OCI-LY7 (cell line): ENCODE measurements around the gene TPRN. TPM values are rescaled to one million over a fixed set of nuclear protein-coding genes. Genes with fewer than 3 reads are reported as not detected.

ENCODE experiments used
- BruUV-seq: library from RNA; stranded (reverse); fragments of 400-500 nt; replicated peaks from 2 replicates; lab custom pipeline; 2021; lab: Mats Ljungman, UMichigan
- CTCF ChIA-PET: fragments of 300-600 bp; sonication (Branson Sonifier 250); formaldehyde crosslinking; loops from one replicate; lab custom pipeline; 2022; ENCODE audit warnings: antibody characterized with exemption; ENCODE audit not compliant: unreplicated experiment; lab: Charles Lee
- POLR2A ChIA-PET: fragments of 300-600 bp; sonication (Branson Sonifier 250); formaldehyde crosslinking; loops from one replicate; lab custom pipeline; 2022; ENCODE audit warnings: antibody characterized with exemption; lab: Charles Lee
- DNase-seq: peaks from one replicate; pipeline ENCODE4 v3.0.0-alpha.2; 2015; ENCODE audit warnings: low spot score
- H2AFZ ChIP-seq: fragments of 200-600 bp; sonication (generic), shearing (Covaris generic); 2 replicates; pipeline ENCODE4 v1.6.1; 2014; ENCODE audit warnings: mild to moderate bottlenecking, antibody characterized with exemption, low read length, moderate library complexity
- H3K27ac ChIP-seq: fragments of 200-600 bp; sonication (generic); 2 replicates; pipeline ENCODE4 v1.5.1; 2014; ENCODE audit warnings: mixed run types, low read depth, mild to moderate bottlenecking, moderate library complexity, low read length, inconsistent platforms; ENCODE audit not compliant: poor library complexity, severe bottlenecking
- H3K36me3 ChIP-seq: fragments of 200-600 bp; sonication (generic); 2 replicates; pipeline ENCODE4 v1.6.1; 2014; ENCODE audit warnings: mild to moderate bottlenecking, antibody characterized with exemption, low read length, moderate library complexity, mixed read lengths; ENCODE audit not compliant: insufficient read depth
- H3K4me1 ChIP-seq: fragments of 200-600 bp; sonication (generic); 2 replicates; pipeline ENCODE4 v1.5.1; 2014; ENCODE audit warnings: mild to moderate bottlenecking, low read length; ENCODE audit not compliant: insufficient read depth, poor library complexity, severe bottlenecking
- H3K4me2 ChIP-seq: fragments of 200-600 bp; sonication (generic); 2 replicates; pipeline ENCODE4 v1.6.1; 2014; ENCODE audit warnings: mild to moderate bottlenecking, low read length
- H3K4me3 ChIP-seq: fragments of 200-600 bp; sonication (generic); 2 replicates; pipeline ENCODE4 v1.5.1; 2014; ENCODE audit warnings: mild to moderate bottlenecking, low read depth, low read length; ENCODE audit not compliant: poor library complexity, severe bottlenecking
- H3K79me2 ChIP-seq: fragments of 200-600 bp; sonication (generic); 2 replicates; pipeline ENCODE4 v1.6.1; 2016; ENCODE audit warnings: low read depth, mild to moderate bottlenecking, low read length, moderate library complexity, mixed read lengths; ENCODE audit not compliant: insufficient read depth
- H3K9me2 ChIP-seq: fragments of 200-600 bp; sonication (generic); 2 replicates; pipeline ENCODE4 v1.6.1; 2016; ENCODE audit warnings: mild to moderate bottlenecking, low read length, mixed read lengths; ENCODE audit not compliant: insufficient read depth
- H3K9me3 ChIP-seq: fragments of 200-600 bp; sonication (generic); 2 replicates; pipeline ENCODE4 v1.6.1; 2014; ENCODE audit warnings: mild to moderate bottlenecking, mixed run types, low read length, mixed read lengths
- H4K20me1 ChIP-seq: fragments of 200-600 bp; sonication (generic); 2 replicates; pipeline ENCODE4 v1.6.1; 2014; ENCODE audit warnings: mild to moderate bottlenecking, antibody characterized with exemption, low read length, moderate library complexity, mixed read lengths; ENCODE audit not compliant: insufficient read depth
- CTCF ChIP-seq: fragments of 200-600 bp; sonication (generic); conservative IDR thresholded peaks from 2 replicates; pipeline ENCODE4 v1.5.1; 2014; ENCODE audit warnings: mild to moderate bottlenecking, antibody characterized with exemption, low read length, moderate library complexity, mixed read lengths
- EZH2phosphoT487 ChIP-seq: fragments of 200-600 bp; sonication (generic); IDR thresholded peaks from 2 replicates; pipeline ENCODE4 v1.6.1; 2018; ENCODE audit warnings: low read depth, borderline replicate concordance, mild to moderate bottlenecking, mixed run types, antibody characterized with exemption, low read length, moderate library complexity, mixed read lengths
- intact Hi-C: fragments of 100-400 bp; cut with micrococcal nuclease; formaldehyde crosslinking; loops from one replicate; pipeline ENCODE4 v1.10.0; 2022; ENCODE audit not compliant: unreplicated experiment
- total RNA-seq, 2 experiments: library from RNA; depleted of rRNA in 1 of 2; stranded (reverse); fragments of >200 nt in 1 of 2; shearing (Covaris generic) in 1 of 2; gene quantifications; 2 replicates each; pipeline ENCODE4 v1.2.3, GENCODE V29; 2014 to 2022

TPRN gene
- total RNA-seq, 2 experiments from 2014 or later = 9.0 to 15.9 TPM

DNA sequence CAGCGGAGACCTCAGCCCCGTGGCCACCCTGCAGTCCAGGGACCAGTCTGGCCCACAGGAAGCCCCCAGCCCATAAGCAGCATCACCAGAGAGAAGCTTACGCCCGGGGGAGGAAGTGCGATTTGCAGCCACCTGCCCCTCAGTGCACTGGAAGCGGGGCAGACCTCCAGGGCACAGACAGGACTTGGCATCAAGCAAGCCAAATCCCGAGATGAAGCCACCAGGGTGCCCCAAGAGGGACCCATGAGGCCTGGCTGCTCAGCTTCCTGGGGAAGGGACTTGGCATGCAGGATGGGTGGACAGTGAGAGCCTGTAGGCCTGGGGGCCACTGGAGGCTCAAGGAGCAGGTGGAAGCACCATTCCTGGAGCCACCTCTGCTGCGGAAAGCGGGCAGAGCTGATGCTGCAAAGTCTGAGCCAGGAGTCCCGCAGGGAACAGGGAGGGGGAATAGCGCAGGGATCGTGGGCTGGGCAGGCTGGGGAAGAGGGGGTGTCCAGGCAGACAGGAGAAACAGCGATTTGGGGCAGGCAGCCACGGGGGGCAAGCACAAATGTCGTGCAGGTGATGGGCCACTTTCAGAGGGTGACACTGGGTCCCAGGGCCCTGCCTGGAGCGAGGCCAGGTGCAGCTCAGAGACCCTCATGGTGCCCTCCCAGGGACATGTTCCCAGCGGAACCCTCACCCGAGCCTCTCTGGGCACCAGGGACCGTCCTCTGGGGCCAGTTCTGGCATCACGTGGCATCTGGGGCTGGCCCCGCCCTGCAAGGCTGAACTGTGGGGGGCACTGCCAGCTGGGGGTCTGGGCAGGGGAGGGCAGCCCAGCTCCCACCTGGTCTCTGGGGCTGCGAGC, 33.9 kb downstream of the TPRN start:
- ChIA-PET POLR2A (interaction anchor here (0.6 kb wide), 1 partner anchor 57 kb away, joined by 3 read pairs; no protein-coding TSS in a partner anchor), CTCF (interaction anchor here (0.6 kb wide), 2 partner anchors 28 to 37 kb away, joined by 3 to 9 read pairs; no protein-coding TSS in a partner anchor)
- DNase-seq = no peak
- Histone ChIP-seq H3K9me3 (no peaks in the 10 kb centered on the region), H2AFZ (no peak overlapping the region), H4K20me1 (no peaks in the 10 kb centered on the region), H3K4me3 (no peak overlapping the region), H3K27ac (no peak overlapping the region), H3K9me2 (no peaks in the 10 kb centered on the region), H3K4me2 (no peak overlapping the region), H3K4me1 (peaks cover 4% of the 10 kb centered on the region), H3K36me3 (no peaks in the 10 kb centered on the region), H3K79me2 (no peaks in the 10 kb centered on the region)
- intact Hi-C loops = no loop called here
- BruUV-seq = no TSS peak
- TF ChIP-seq EZH2phosphoT487 = no peak
- TF ChIP-seq CTCF = no peak

DNA sequence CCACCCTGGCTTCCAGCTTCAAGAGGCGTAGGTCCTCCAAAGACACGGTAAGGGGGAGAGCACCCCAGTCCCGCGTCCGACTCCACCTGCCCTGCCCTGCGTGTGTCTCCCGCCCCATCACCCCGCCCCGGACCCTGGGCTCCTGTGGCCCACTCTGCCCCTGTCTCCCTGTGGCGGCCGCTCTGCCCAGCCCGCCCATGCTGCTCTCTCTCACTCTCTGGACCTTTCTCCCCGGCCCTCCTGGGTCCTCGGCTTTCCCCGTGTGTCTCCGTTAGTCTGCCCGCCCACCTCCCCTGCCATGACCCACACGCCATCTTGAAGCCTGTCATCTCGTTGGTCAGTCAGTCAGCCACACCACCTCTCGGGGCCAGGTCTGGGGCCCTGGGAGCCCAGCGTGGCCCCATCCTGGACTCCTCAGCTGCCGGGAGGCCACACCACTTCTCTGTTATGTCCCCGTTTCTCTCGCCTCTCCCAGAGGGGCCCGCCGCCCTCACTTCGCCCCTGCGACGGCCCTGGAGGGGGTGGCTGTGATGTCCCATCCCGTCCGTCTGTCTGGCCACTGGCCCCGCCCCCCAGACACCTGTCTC, 35.2 kb downstream of the TPRN start:
- no peak for DNase-seq
- no peaks in the 10 kb centered on the region for H3K9me2 ChIP-seq
- H3K79me2 ChIP-seq = no peaks in the 10 kb centered on the region
- H4K20me1 ChIP-seq = no peaks in the 10 kb centered on the region
- CTCF ChIA-PET = no interaction called here
- POLR2A ChIA-PET = no interaction called here
- no peak overlapping the region for H2AFZ ChIP-seq
- no TSS peak for BruUV-seq
- no peaks in the 10 kb centered on the region for H3K9me3 ChIP-seq
- no peak for TF ChIP-seq CTCF
- no peak for TF ChIP-seq EZH2phosphoT487
- no peak overlapping the region for H3K4me3 ChIP-seq
- H3K36me3 ChIP-seq = no peaks in the 10 kb centered on the region
- no peak overlapping the region for H3K4me2 ChIP-seq
- H3K4me1 ChIP-seq = peaks cover 4% of the 10 kb centered on the region
- no peak overlapping the region for H3K27ac ChIP-seq
- intact Hi-C loops = no loop called here
